ENCODE results near the gene P3H1. TPM values are rescaled to one million over a fixed set of nuclear protein-coding genes. Genes with fewer than 3 reads are reported as not detected.

P3H1 gene
- total RNA-seq, 1 experiment from 2014 or later = 28.3 TPM

- Histone ChIP-seq H3K4me3 (ENCODE audit: low read length) (peak overlapping the region; percentile 89), H3K27ac (ENCODE audit: low read length) (no peak overlapping the region), H4K20me1 (ENCODE audit: low read length) (peaks cover 6% of the 10 kb centered on the region; the same call in 1 of the 2 replicates), H2AFZ (ENCODE audit: low read length) (peak overlapping the region; percentile 96), H3K4me1 (ENCODE audit: insufficient read depth, low read length) (peaks cover 22% of the 10 kb centered on the region), H3K27me3 (ENCODE audit: low read length) (no peaks in the 10 kb centered on the region), H3K9me3 (ENCODE audit: low read length) (no peaks in the 10 kb centered on the region), H3K79me2 (ENCODE audit: low read length) (peaks cover 55% of the 10 kb centered on the region), H3K9ac (ENCODE audit: low read length) (peak overlapping the region; percentile 37; the same call in 1 of the 2 replicates), H3K36me3 (ENCODE audit: low read depth, low read length) (no peaks in the 10 kb centered on the region), H3K4me2 (ENCODE audit: low read length) (peak overlapping the region; percentile 78), H3K9me2 (replicated peaks; ENCODE audit: low read length) (no peaks in the 10 kb centered on the region), H3F3A (ENCODE audit: low read length, unreplicated experiment) (no peaks in the 10 kb centered on the region)
- POLR2A ChIA-PET (ENCODE audit: unreplicated experiment) = interaction anchor here (0.6 kb wide), 1 partner anchor 54 kb away, joined by 4 read pairs; no protein-coding TSS in a partner anchor
- ATAC-seq (no peak), DNase-seq (no peak)
- intact Hi-C loops (cut with micrococcal nuclease) = loop anchor here (5.0 to 10.0 kb wide), 3 partner anchors 52 to 430 kb away; partner anchors contain the start of genes ERMAP, FOXJ3 and SVBP
- TF ChIP-seq CTCF (conservative IDR thresholded peaks at IDR 0.05; ENCODE audit: low read depth, low read length) (no peak), EZH2phosphoT487 (IDR thresholded peaks at IDR 0.05; ENCODE audit: borderline replicate concordance, low read length) (no peak), EZH2 (IDR thresholded peaks at IDR 0.05; ENCODE audit: low read length, unreplicated experiment) (no peak)
- CTCF ChIA-PET = interaction anchor here (0.5 to 2.0 kb wide), 3 partner anchors 13 to 308 kb away, joined by 4 to 8 read pairs (median 6); no protein-coding TSS in a partner anchor
- TSS peak; percentile 55 for BruUV-seq (replicated peaks)
Observed at GRCh38 chr1:42765269-42765668, 1.6 kb downstream of the P3H1 start.

- Histone ChIP-seq H4K20me1 (ENCODE audit: low read length) (peaks cover 6% of the 10 kb centered on the region; the same call in 1 of the 2 replicates), H3K4me2 (ENCODE audit: low read length) (no peak overlapping the region), H3F3A (ENCODE audit: low read length, unreplicated experiment) (no peaks in the 10 kb centered on the region), H3K4me3 (ENCODE audit: low read length) (no peak overlapping the region), H3K9ac (ENCODE audit: low read length) (no peak overlapping the region), H3K9me2 (replicated peaks; ENCODE audit: low read length) (no peaks in the 10 kb centered on the region), H3K27ac (ENCODE audit: low read length) (no peak overlapping the region), H3K9me3 (ENCODE audit: low read length) (no peaks in the 10 kb centered on the region), H2AFZ (ENCODE audit: low read length) (no peak overlapping the region), H3K79me2 (ENCODE audit: low read length) (peaks cover 25% of the 10 kb centered on the region), H3K36me3 (ENCODE audit: low read depth, low read length) (no peaks in the 10 kb centered on the region; the same call in 1 of the 2 replicates), H3K4me1 (ENCODE audit: insufficient read depth, low read length) (peaks cover 11% of the 10 kb centered on the region), H3K27me3 (ENCODE audit: low read length) (no peaks in the 10 kb centered on the region)
- no peak for DNase-seq
- ChIA-PET POLR2A (ENCODE audit: unreplicated experiment) (no interaction called here), CTCF (no interaction called here)
- no peak for ATAC-seq
- intact Hi-C loops (cut with micrococcal nuclease) = loop anchor here (10.0 kb wide), 2 partner anchors 187 to 427 kb away; partner anchors contain the start of gene FOXJ3
- BruUV-seq (replicated peaks) = no TSS peak
- TF ChIP-seq EZH2 (IDR thresholded peaks at IDR 0.05; ENCODE audit: low read length, unreplicated experiment) (no peak), CTCF (conservative IDR thresholded peaks at IDR 0.05; ENCODE audit: low read depth, low read length) (no peak), EZH2phosphoT487 (IDR thresholded peaks at IDR 0.05; ENCODE audit: borderline replicate concordance, low read length) (no peak)
Observed at GRCh38 chr1:42762269-42762668, 4.6 kb downstream of the P3H1 start.

- intact Hi-C loops (cut with micrococcal nuclease) = loop anchor here (10.0 kb wide), 2 partner anchors 187 to 427 kb away; partner anchors contain the start of gene FOXJ3
- TF ChIP-seq EZH2phosphoT487 (IDR thresholded peaks at IDR 0.05; ENCODE audit: borderline replicate concordance, low read length) = no peak
- TF ChIP-seq CTCF (conservative IDR thresholded peaks at IDR 0.05; ENCODE audit: low read depth, low read length) = no peak
- no peak for TF ChIP-seq EZH2 (IDR thresholded peaks at IDR 0.05; ENCODE audit: low read length, unreplicated experiment)
Observed at GRCh38 chr1:42761567-42761966, 5.3 kb downstream of the P3H1 start.

More at GRCh38 chr1:42761567-42761966, 5.3 kb downstream of the P3H1 start:
- Histone ChIP-seq H3K9me3 (ENCODE audit: low read length) (no peaks in the 10 kb centered on the region), H2AFZ (ENCODE audit: low read length) (no peak overlapping the region), H3K9ac (ENCODE audit: low read length) (no peak overlapping the region), H3K36me3 (ENCODE audit: low read depth, low read length) (no peaks in the 10 kb centered on the region; the same call in 1 of the 2 replicates), H3K27me3 (ENCODE audit: low read length) (no peaks in the 10 kb centered on the region), H4K20me1 (ENCODE audit: low read length) (peaks cover 6% of the 10 kb centered on the region; the same call in 1 of the 2 replicates), H3F3A (ENCODE audit: low read length, unreplicated experiment) (no peaks in the 10 kb centered on the region), H3K9me2 (replicated peaks; ENCODE audit: low read length) (no peaks in the 10 kb centered on the region), H3K79me2 (ENCODE audit: low read length) (peaks cover 23% of the 10 kb centered on the region), H3K4me2 (ENCODE audit: low read length) (no peak overlapping the region), H3K4me1 (ENCODE audit: insufficient read depth, low read length) (peaks cover 11% of the 10 kb centered on the region), H3K4me3 (ENCODE audit: low read length) (no peak overlapping the region), H3K27ac (ENCODE audit: low read length) (no peak overlapping the region)
- BruUV-seq (replicated peaks) = no TSS peak
- ChIA-PET CTCF (no interaction called here), POLR2A (ENCODE audit: unreplicated experiment) (no interaction called here)
- ATAC-seq (no peak), DNase-seq (no peak)
